Measurements from ENCODE around the gene SELENOP. TPM values are rescaled to one million over a fixed set of nuclear protein-coding genes. Genes with fewer than 3 reads are reported as not detected.

Gene SELENOP
- total RNA-seq, 2 experiments from 2014 or later, result not detected

GRCh38 chr5:42840842-42841567, 29.3 kb upstream of the SELENOP start:
- ChIA-PET POLR2A (no interaction called here), CTCF (interaction anchor here (1.0 kb wide), 1 partner anchor 68 kb away, joined by 3 read pairs; no protein-coding TSS in a partner anchor)
- DNase-seq, result no peak
- Mint-ChIP-seq H3K27me3 (peaks cover 5% of the 10 kb centered on the region), H3K27ac (no peak overlapping the region), H3K4me3 (no peak overlapping the region), H3K4me1 (no peaks in the 10 kb centered on the region), H3K36me3 (ENCODE audit: low read depth) (no peaks in the 10 kb centered on the region), H3K9me3 (no peaks in the 10 kb centered on the region)

GRCh38 chr5:42840269-42840668, 28.6 kb upstream of the SELENOP start:
- no peak overlapping the region for H3K4me3 Mint-ChIP-seq
- H3K9me3 Mint-ChIP-seq, result no peaks in the 10 kb centered on the region
- ChIA-PET CTCF (interaction anchor here (0.6 kb wide), 1 partner anchor 72 kb away, joined by 3 read pairs; no protein-coding TSS in a partner anchor), POLR2A (no interaction called here)
- no peaks in the 10 kb centered on the region for H3K36me3 Mint-ChIP-seq (ENCODE audit: low read depth)
- no peak overlapping the region for H3K27ac Mint-ChIP-seq
- DNase-seq, result no peak
- peaks cover 5% of the 10 kb centered on the region for H3K27me3 Mint-ChIP-seq
- H3K4me1 Mint-ChIP-seq, result no peaks in the 10 kb centered on the region

DNA sequence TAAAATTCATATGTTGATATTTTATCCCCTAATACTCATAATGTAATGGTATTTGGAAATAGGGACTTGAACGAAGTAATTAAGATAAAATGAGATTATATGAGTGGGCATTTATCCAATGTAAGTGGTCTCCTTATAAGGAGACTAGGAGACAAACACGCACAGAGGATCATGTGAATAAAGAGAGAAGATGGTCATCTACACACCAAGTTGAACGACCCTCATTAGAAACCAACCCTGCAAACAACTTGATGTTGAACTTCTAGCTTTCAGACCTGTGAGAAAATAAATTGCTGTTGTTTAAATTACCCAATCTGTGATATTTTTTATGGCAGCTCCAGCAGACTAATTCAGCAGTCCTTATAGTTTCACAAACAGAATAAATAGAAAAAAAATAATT, 27.5 kb upstream of the SELENOP start:
- CTCF ChIA-PET, result interaction anchor here (0.7 kb wide), 1 partner anchor 42 kb away, joined by 3 read pairs; no protein-coding TSS in a partner anchor
- DNase-seq, result no peak
- Mint-ChIP-seq H3K4me1 (no peaks in the 10 kb centered on the region), H3K4me3 (no peak overlapping the region), H3K27me3 (peaks cover 5% of the 10 kb centered on the region), H3K9me3 (no peaks in the 10 kb centered on the region), H3K27ac (no peak overlapping the region), H3K36me3 (ENCODE audit: low read depth) (no peaks in the 10 kb centered on the region)
- POLR2A ChIA-PET, result no interaction called here

GRCh38 chr5:42837601-42838000, 25.9 kb upstream of the SELENOP start:
- Mint-ChIP-seq H3K27me3 (peaks cover 5% of the 10 kb centered on the region), H3K4me1 (no peaks in the 10 kb centered on the region), H3K27ac (no peak overlapping the region), H3K9me3 (no peaks in the 10 kb centered on the region), H3K36me3 (ENCODE audit: low read depth) (no peaks in the 10 kb centered on the region), H3K4me3 (no peak overlapping the region)
- ChIA-PET CTCF (no interaction called here), POLR2A (no interaction called here)
- no peak for DNase-seq

DNA sequence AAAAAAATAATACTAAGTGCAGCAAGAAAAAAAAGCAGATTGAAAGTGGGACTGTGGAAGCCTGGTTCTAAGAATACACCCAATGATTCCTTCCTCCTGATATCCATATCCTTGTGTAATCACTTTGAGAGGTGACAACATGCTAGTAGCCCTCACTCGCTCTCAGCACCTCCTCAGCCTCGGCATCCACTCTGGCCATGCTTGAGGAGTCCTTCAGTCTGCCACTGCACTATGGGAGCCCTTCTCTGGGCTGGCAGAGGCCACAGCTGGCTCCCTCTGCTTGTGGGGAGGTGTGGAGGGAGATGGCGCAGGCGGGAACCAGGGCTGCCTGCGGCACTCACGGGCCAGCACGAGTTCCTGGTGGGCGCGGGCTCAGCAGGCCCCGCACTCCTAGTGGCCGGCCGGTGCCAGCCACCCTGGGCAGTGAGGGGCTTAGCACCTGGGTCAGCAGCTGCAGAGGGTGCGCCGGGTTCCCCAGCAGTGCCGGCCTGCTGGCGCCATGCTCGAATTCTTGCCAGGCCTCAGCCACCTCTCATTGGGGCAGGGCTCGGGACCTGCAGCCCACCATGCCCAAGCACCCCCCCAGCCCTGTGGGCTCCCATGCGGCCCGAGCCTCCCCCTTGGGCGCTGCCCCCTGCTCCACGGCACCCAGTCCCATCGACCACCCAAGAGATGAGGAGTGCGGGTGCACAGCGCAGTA, 24.5 kb upstream of the SELENOP start:
- no peak for DNase-seq
- Mint-ChIP-seq H3K27me3 (peaks cover 5% of the 10 kb centered on the region), H3K9me3 (no peaks in the 10 kb centered on the region), H3K4me3 (no peak overlapping the region), H3K4me1 (no peaks in the 10 kb centered on the region), H3K27ac (no peak overlapping the region), H3K36me3 (ENCODE audit: low read depth) (no peaks in the 10 kb centered on the region)
- CTCF ChIA-PET, result interaction anchor here (0.6 kb wide), 1 partner anchor 46 kb away, joined by 3 read pairs; no protein-coding TSS in a partner anchor
- POLR2A ChIA-PET, result no interaction called here

DNA sequence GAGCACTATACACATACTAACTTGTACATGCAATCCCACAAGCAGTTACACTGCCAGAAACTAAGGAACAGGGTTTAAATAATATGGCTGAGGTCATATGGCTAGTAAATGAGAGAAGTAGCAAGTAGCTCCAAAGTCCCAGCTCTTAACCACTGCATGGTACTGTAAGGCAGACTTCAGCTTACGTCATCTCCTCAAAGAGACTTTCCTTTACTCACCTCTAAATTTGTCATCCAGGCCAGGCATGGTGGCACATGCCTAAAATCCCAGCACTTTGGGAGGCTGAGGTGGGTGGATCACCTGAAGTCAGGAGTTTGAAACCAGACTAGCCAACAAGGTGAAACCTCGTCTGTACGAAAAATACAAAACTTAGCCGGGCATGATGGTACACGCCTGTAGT, 20.4 kb upstream of the SELENOP start:
- DNase-seq, result no peak
- no peaks in the 10 kb centered on the region for H3K36me3 Mint-ChIP-seq (ENCODE audit: low read depth)
- ChIA-PET POLR2A (no interaction called here), CTCF (no interaction called here)
- peaks cover 4% of the 10 kb centered on the region for H3K27me3 Mint-ChIP-seq
- H3K27ac Mint-ChIP-seq, result no peak overlapping the region
- no peak overlapping the region for H3K4me3 Mint-ChIP-seq
- H3K4me1 Mint-ChIP-seq, result no peaks in the 10 kb centered on the region
- no peaks in the 10 kb centered on the region for H3K9me3 Mint-ChIP-seq

DNA sequence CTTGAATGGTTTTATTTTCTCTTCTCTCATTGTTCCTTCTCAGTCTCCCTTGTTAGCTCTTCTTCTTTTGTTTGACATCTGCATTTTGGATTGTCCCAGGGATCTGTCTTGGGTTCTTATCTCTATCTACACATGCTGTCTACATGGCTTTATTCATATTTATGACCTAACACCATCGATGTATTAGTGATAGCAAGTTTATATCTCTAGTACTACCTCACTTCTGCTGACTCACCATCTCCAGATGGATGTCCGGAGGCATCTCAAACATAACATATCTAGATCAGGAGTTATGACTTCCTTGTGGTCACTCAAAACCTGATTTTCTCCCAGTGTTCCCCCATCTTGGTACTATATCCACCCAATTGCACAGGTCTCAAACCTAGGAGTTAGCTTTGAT, 19.2 kb upstream of the SELENOP start:
- Mint-ChIP-seq H3K9me3 (no peaks in the 10 kb centered on the region), H3K27ac (no peak overlapping the region), H3K4me1 (no peaks in the 10 kb centered on the region), H3K36me3 (ENCODE audit: low read depth) (no peaks in the 10 kb centered on the region), H3K27me3 (peaks cover 4% of the 10 kb centered on the region), H3K4me3 (no peak overlapping the region)
- ChIA-PET CTCF (no interaction called here), POLR2A (no interaction called here)
- DNase-seq, result no peak

- ChIA-PET POLR2A (no interaction called here), CTCF (no interaction called here)
- Mint-ChIP-seq H3K4me3 (no peak overlapping the region), H3K27me3 (peaks cover 4% of the 10 kb centered on the region), H3K27ac (no peak overlapping the region), H3K9me3 (no peaks in the 10 kb centered on the region), H3K4me1 (no peaks in the 10 kb centered on the region), H3K36me3 (ENCODE audit: low read depth) (no peaks in the 10 kb centered on the region)
- no peak for DNase-seq
Observed at GRCh38 chr5:42828671-42829070, 17.0 kb upstream of the SELENOP start.

DNA sequence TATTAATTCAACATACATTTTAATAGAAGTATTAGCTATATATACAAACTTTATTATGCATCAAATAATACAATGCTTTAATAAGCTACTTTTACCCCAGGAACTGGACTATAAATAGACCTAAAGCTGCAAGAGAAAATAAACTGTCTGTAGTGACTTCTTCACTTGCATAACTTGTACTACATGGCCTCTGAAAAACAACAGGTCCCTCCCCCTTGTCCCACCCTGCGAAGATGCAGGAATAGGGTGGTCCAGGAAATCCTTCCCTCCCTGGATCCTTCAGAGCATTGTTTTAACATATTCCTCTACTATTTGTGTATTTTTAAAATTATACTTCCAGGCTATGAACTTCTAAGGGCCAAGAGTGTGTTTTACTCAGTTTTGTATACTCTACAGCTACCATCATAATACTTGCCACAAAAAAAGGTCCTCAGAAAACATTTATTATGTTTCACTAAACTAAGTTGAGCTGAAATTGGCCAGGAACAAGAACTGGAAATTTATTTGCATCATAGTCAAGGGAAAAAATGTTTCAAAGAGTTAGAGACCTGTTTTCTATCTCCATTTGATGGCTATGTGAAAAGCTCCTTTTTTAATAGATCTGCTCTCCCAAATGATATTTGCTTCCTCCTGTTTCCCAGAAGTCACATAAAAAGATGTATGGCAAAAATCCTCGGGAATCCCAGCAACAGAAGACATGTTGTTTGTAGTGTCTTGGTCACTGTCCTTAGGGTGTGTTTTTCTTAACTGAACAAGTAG, 15.2 kb upstream of the SELENOP start:
- POLR2A ChIA-PET, result no interaction called here
- no peaks in the 10 kb centered on the region for H3K36me3 Mint-ChIP-seq (ENCODE audit: low read depth)
- H3K4me1 Mint-ChIP-seq, result no peaks in the 10 kb centered on the region
- CTCF ChIA-PET, result no interaction called here
- DNase-seq, result no peak
- H3K9me3 Mint-ChIP-seq, result no peaks in the 10 kb centered on the region
- no peak overlapping the region for H3K27ac Mint-ChIP-seq
- H3K27me3 Mint-ChIP-seq, result peaks cover 4% of the 10 kb centered on the region
- H3K4me3 Mint-ChIP-seq, result no peak overlapping the region

- DNase-seq, result no peak
- H3K27me3 Mint-ChIP-seq, result no peaks in the 10 kb centered on the region
- H3K9me3 Mint-ChIP-seq, result no peaks in the 10 kb centered on the region
- H3K36me3 Mint-ChIP-seq (ENCODE audit: low read depth), result no peaks in the 10 kb centered on the region
- ChIA-PET CTCF (interaction anchor here (0.6 kb wide), 1 partner anchor 172 kb away, joined by 4 read pairs; no protein-coding TSS in a partner anchor), POLR2A (no interaction called here)
- no peak overlapping the region for H3K27ac Mint-ChIP-seq
- H3K4me3 Mint-ChIP-seq, result no peak overlapping the region
- H3K4me1 Mint-ChIP-seq, result no peaks in the 10 kb centered on the region
Observed at GRCh38 chr5:42825422-42826148, 13.9 kb upstream of the SELENOP start.

DNA sequence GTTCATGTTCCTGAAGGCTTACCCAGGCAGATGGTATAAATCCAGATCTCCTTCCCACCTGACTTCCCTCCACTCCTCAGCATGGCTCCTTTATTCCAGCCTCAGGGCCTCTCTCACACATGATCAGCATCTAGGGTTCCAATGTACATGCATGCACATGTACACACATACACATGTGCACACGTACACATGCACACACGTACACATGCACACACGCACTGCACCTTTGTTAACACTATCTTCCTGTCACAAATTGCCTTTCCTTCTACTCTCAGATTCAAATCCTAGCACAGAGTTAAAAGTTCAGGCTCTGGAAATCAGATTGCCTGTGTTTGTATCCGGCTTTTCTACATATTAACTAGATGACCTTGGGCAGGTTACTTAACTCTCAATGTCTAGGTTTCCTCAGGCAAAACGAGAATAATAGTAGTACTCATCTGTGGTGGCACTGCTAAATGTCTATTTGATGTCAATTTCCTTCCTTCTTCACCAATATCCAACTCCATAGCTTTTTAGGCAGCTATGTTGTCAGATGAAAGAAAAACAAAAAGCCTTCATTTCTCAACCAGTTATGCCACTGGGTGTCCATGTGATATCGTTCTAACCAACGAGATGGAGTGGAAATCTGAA, 12.8 kb upstream of the SELENOP start:
- Mint-ChIP-seq H3K27ac (no peak overlapping the region), H3K4me1 (no peaks in the 10 kb centered on the region), H3K4me3 (no peak overlapping the region), H3K36me3 (ENCODE audit: low read depth) (no peaks in the 10 kb centered on the region), H3K9me3 (no peaks in the 10 kb centered on the region), H3K27me3 (no peaks in the 10 kb centered on the region)
- DNase-seq, result no peak
- ChIA-PET POLR2A (no interaction called here), CTCF (no interaction called here)

GRCh38 chr5:42822548-42822947, 10.9 kb upstream of the SELENOP start:
- Mint-ChIP-seq H3K36me3 (ENCODE audit: low read depth) (no peaks in the 10 kb centered on the region), H3K4me1 (no peaks in the 10 kb centered on the region), H3K27ac (no peak overlapping the region), H3K9me3 (no peaks in the 10 kb centered on the region), H3K4me3 (no peak overlapping the region), H3K27me3 (no peaks in the 10 kb centered on the region)
- ChIA-PET CTCF (no interaction called here), POLR2A (no interaction called here)
- no peak for DNase-seq

All from activated CD4-positive, alpha-beta T cell treated with anti-CD3 and anti-CD28 coated beads, Interleukin-2, amount 10 ng/mL, durations not matched to agents 7 days and 5 days (primary cell).